VCaP (cell line): Measurements from ENCODE around the gene FTO.

ENCODE experiments used
- H3K27ac ChIP-seq: fragments of 450-650 bp; 2 replicates; pipeline ENCODE4 v1.5.1; 2017
- CTCF ChIP-seq: fragments of 450-650 bp; conservative IDR thresholded peaks from 2 replicates; pipeline ENCODE4 v1.5.1; 2017; ENCODE audit warnings: mild to moderate bottlenecking, moderate library complexity

FTO gene

DNA sequence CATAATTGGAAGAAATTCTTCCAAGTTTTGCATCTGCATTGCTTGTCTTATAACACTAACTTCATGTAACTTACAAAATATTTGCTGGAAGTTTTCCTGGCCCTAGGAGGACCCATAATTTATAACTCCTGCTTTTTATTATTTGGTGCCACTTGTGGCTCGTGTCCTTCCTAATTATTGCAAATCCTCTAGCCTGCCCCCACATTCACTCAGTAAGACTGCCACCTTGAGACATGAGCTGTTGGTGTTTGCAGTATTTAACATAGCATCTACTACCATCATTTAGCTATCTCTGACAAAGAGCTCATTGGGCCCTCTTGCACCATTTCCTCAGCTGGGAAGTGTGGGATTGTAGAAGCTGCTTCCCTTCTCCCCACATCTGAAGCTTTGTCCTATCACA lies 49.5 kb downstream of the FTO start:
- peak overlapping the region; percentile 97 for H3K27ac ChIP-seq

GRCh38 chr16:53755026-53755910 lies 51.3 kb downstream of the FTO start:
- peak overlapping the region; percentile 97 for H3K27ac ChIP-seq

More for the DNA sequence above, 49.5 kb downstream of the FTO start:
- TF ChIP-seq CTCF, result no peak

DNA sequence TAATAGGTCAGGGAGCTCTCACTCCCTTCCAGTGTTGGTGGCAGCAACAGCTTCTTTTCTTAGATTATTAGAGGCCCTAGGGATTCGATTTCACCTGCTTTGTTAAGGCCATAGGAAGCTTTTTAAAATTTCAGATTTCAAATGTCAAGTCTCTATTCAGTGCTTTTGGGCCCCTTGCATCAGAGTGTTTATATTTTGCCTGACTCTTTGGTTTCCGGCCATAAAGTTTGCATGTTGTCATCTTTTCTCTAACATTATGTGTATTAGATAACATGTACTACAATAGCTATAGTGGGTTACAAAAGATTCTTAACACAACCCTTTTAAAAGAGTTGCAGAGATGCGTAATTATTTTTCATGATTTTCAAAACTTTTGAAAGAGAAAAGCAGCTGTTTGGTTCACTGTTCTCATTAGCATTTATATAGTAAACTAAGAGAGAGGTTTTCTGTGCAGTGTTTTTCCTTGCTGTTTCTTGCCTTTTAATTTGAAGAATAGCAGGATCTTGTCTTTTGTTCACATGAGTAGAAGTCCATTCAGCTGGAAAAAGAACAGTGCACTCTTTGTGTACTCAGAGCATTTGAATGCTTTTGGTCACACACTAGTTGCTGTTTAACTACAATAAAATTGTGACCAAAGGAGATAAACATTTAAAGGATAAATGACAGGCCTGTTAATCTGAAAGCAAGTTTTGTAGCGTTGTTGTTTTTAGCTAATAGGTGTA lies 52.5 kb downstream of the FTO start:
- no peak for TF ChIP-seq CTCF
- H3K27ac ChIP-seq, result peak overlapping the region; percentile 97

More at GRCh38 chr16:53755026-53755910, 51.3 kb downstream of the FTO start:
- TF ChIP-seq CTCF, result no peak

DNA sequence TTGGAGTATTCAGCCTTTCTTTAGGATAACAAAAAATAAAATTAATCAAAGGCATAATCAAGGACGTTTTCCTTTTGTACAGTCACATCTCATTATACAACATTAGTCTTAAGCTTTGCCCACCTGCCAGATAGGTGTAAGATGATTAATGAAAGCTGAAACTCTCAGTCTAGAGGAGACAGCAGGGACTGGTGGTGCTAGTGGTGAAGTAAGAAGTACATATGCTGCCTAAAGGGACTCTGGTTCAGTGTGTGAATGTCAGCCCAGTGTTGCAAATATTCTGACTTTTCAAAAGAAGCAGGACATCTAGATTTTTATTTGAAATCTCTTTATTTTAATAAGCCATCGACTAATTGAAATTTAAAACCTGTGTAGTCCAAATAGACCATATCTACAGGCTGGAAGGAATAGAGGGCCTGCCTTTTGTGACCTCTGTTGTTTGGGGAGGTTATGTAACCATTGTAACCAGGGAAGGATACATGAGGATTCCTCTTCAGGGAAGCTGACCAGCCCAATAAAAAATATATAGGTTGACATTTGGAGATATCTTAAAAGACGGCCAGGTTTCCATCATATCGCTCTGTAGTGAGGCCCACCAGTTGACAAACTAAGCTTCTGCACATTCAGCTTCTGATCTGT lies 54.1 kb downstream of the FTO start:
- H3K27ac ChIP-seq, result peak overlapping the region; percentile 97
- TF ChIP-seq CTCF, result no peak

GRCh38 chr16:53761962-53762703 lies 58.2 kb downstream of the FTO start:
- peak overlapping the region; percentile 97 for H3K27ac ChIP-seq
- no peak for TF ChIP-seq CTCF

DNA sequence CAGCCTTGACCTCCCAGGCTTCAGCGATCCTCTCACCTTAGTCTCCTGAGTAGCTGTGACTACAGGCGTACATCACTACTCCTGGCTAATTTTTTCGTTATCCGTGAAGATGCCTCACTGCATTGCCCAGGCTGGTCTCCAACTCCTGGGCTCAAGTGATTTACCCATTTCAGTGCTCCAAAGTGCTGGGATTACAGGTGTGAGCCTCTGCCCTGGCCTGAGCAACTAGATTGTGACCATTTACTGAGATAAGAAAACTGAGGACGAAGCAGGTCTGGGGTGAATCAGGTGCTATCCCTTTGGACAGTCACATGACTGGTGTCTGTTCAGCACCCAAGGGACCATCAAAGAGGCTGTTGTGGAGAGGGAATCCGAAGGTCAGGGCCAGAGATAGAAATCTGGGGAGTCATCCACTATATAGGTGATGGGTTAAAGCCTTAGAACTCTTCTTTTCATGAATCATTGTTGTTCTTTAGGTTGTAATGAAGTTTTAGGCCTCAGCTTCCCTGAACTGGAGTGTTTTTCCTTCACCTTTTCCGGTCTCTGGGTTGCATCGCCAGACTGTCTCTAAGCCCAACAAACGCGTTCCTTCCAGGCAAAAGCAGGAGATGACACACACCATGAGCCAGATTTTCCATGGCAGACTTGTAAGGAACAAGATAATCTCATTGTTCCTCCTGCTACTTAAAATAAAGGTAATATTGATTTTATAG lies 62.5 kb downstream of the FTO start:
- no peak overlapping the region for H3K27ac ChIP-seq

More for the DNA sequence above, 62.5 kb downstream of the FTO start:
- no peak for TF ChIP-seq CTCF
